Measurements from ENCODE around the gene MIB1.
A peak's percentile ranks its signal among the peaks of the same experiment; 100 is the strongest.

MIB1 gene

GRCh38 chr18:21743166-21743832, 2.7 kb downstream of the MIB1 start:
- Histone ChIP-seq H3K36me3 (ENCODE audit: control insufficient read depth, insufficient read depth, low read length) (peaks cover 11% of the 10 kb centered on the region), H3K4me3 (ENCODE audit: extremely low read depth, insufficient read depth, low read length, poor library complexity, severe bottlenecking) (peak overlapping the region; percentile 88), H3K4me1 (ENCODE audit: control insufficient read depth, insufficient read depth, low read length, poor library complexity, severe bottlenecking) (peaks cover 15% of the 10 kb centered on the region), H3K9me3 (ENCODE audit: control insufficient read depth, low read length) (no peaks in the 10 kb centered on the region), H3K27ac (ENCODE audit: low read depth, low read length, severe bottlenecking) (no peak overlapping the region)
- WGBS, 2 experiments (ENCODE audit: insufficient coverage in 2 of 2) = 83 to 100% methylated on average over 1 to 2 of the region's 7 CpGs

DNA sequence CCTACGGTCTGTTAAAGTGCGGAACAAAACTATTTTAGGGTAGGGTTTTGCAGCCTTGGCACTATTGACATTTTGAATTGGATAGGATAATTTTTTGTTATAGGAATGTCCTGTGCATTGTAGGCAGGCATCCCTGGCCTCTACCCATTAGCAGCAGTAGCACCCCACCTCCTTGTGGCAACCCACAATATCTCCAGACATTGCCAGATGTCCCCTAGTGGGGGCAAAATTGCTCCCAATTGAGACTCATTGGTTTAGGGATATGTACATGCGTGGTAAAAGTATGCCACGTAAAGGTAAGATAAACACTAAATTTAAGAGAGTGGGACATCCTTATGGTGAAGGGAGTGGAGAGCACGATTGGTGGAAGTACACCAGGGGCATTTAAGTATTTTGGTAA, 4.6 kb downstream of the MIB1 start:
- 94 to 98% methylated on average over 4 of the region's 5 CpGs for WGBS, 2 experiments (ENCODE audit: insufficient coverage in 2 of 2)
- Histone ChIP-seq H3K36me3 (ENCODE audit: control insufficient read depth, insufficient read depth, low read length) (peaks cover 11% of the 10 kb centered on the region), H3K27ac (ENCODE audit: low read depth, low read length, severe bottlenecking) (no peak overlapping the region), H3K4me3 (ENCODE audit: extremely low read depth, insufficient read depth, low read length, poor library complexity, severe bottlenecking) (no peak overlapping the region), H3K9me3 (ENCODE audit: control insufficient read depth, low read length) (no peaks in the 10 kb centered on the region), H3K4me1 (ENCODE audit: control insufficient read depth, insufficient read depth, low read length, poor library complexity, severe bottlenecking) (peaks cover 11% of the 10 kb centered on the region)

GRCh38 chr18:21747268-21747667, 6.7 kb downstream of the MIB1 start:
- WGBS, 2 experiments (ENCODE audit: insufficient coverage in 2 of 2) = 71% methylated on average over 1 of the region's 2 CpGs; no CpG with 5 or more reads in 1 of the 2 experiments

GRCh38 chr18:21747764-21748693, 7.4 kb downstream of the MIB1 start:
- Histone ChIP-seq H3K36me3 (ENCODE audit: control insufficient read depth, insufficient read depth, low read length) (peaks cover 8% of the 10 kb centered on the region), H3K9me3 (ENCODE audit: control insufficient read depth, low read length) (no peaks in the 10 kb centered on the region), H3K27ac (ENCODE audit: low read depth, low read length, severe bottlenecking) (no peak overlapping the region), H3K4me1 (ENCODE audit: control insufficient read depth, insufficient read depth, low read length, poor library complexity, severe bottlenecking) (peaks cover 10% of the 10 kb centered on the region), H3K4me3 (ENCODE audit: extremely low read depth, insufficient read depth, low read length, poor library complexity, severe bottlenecking) (no peak overlapping the region)
- 100% methylated on average over 1 of the region's 2 CpGs; no CpG with 5 or more reads in 1 of the 2 experiments for WGBS, 2 experiments (ENCODE audit: insufficient coverage in 2 of 2)

More at GRCh38 chr18:21747268-21747667, 6.7 kb downstream of the MIB1 start:
- peaks cover 10% of the 10 kb centered on the region for H3K4me1 ChIP-seq (ENCODE audit: control insufficient read depth, insufficient read depth, low read length, poor library complexity, severe bottlenecking)
- no peak overlapping the region for H3K27ac ChIP-seq (ENCODE audit: low read depth, low read length, severe bottlenecking)
- H3K9me3 ChIP-seq (ENCODE audit: control insufficient read depth, low read length) = no peaks in the 10 kb centered on the region
- peaks cover 11% of the 10 kb centered on the region for H3K36me3 ChIP-seq (ENCODE audit: control insufficient read depth, insufficient read depth, low read length)
- no peak overlapping the region for H3K4me3 ChIP-seq (ENCODE audit: extremely low read depth, insufficient read depth, low read length, poor library complexity, severe bottlenecking)

DNA sequence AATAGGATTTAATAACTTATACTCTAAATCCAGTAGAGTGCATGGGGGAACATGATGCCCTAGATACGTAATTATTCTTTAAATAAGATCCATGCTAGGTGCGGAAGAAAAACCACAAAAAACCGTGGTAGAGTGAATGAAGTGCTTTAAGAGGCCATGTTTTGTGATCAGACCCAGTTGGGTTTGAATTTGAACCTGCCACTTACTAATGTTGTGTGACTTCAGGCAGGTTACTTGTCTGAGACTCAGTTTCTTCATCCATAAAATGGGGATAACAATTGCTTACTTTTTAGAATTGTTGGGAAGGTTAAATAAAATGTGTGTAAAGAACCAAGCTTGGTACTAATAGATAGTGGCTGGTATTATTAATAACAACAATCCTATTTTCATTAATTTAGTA, 17.2 kb downstream of the MIB1 start:
- peaks cover 4% of the 10 kb centered on the region for H3K4me1 ChIP-seq (ENCODE audit: control insufficient read depth, insufficient read depth, low read length, poor library complexity, severe bottlenecking)
- no peak overlapping the region for H3K4me3 ChIP-seq (ENCODE audit: extremely low read depth, insufficient read depth, low read length, poor library complexity, severe bottlenecking)
- no peak overlapping the region for H3K27ac ChIP-seq (ENCODE audit: low read depth, low read length, severe bottlenecking)
- no peaks in the 10 kb centered on the region for H3K9me3 ChIP-seq (ENCODE audit: control insufficient read depth, low read length)
- 88 to 100% methylated on average over 3 of the region's 3 CpGs for WGBS, 2 experiments (ENCODE audit: insufficient coverage in 2 of 2)
- H3K36me3 ChIP-seq (ENCODE audit: control insufficient read depth, insufficient read depth, low read length) = peaks cover 3% of the 10 kb centered on the region

- Histone ChIP-seq H3K9me3 (ENCODE audit: control insufficient read depth, low read length) (no peaks in the 10 kb centered on the region), H3K4me3 (ENCODE audit: extremely low read depth, insufficient read depth, low read length, poor library complexity, severe bottlenecking) (no peak overlapping the region), H3K36me3 (ENCODE audit: control insufficient read depth, insufficient read depth, low read length) (peaks cover 3% of the 10 kb centered on the region), H3K4me1 (ENCODE audit: control insufficient read depth, insufficient read depth, low read length, poor library complexity, severe bottlenecking) (peaks cover 4% of the 10 kb centered on the region), H3K27ac (ENCODE audit: low read depth, low read length, severe bottlenecking) (no peak overlapping the region)
- WGBS, 2 experiments (ENCODE audit: insufficient coverage in 2 of 2) = 80 to 93% methylated on average over 1 to 2 of the region's 2 CpGs
These were observed 19.2 kb downstream of the MIB1 start for GRCh38 chr18:21759836-21760235.

GRCh38 chr18:21760321-21760720, 19.7 kb downstream of the MIB1 start:
- Histone ChIP-seq H3K4me1 (ENCODE audit: control insufficient read depth, insufficient read depth, low read length, poor library complexity, severe bottlenecking) (peaks cover 4% of the 10 kb centered on the region), H3K36me3 (ENCODE audit: control insufficient read depth, insufficient read depth, low read length) (peaks cover 3% of the 10 kb centered on the region), H3K27ac (ENCODE audit: low read depth, low read length, severe bottlenecking) (no peak overlapping the region), H3K4me3 (ENCODE audit: extremely low read depth, insufficient read depth, low read length, poor library complexity, severe bottlenecking) (no peak overlapping the region), H3K9me3 (ENCODE audit: control insufficient read depth, low read length) (no peaks in the 10 kb centered on the region)

DNA sequence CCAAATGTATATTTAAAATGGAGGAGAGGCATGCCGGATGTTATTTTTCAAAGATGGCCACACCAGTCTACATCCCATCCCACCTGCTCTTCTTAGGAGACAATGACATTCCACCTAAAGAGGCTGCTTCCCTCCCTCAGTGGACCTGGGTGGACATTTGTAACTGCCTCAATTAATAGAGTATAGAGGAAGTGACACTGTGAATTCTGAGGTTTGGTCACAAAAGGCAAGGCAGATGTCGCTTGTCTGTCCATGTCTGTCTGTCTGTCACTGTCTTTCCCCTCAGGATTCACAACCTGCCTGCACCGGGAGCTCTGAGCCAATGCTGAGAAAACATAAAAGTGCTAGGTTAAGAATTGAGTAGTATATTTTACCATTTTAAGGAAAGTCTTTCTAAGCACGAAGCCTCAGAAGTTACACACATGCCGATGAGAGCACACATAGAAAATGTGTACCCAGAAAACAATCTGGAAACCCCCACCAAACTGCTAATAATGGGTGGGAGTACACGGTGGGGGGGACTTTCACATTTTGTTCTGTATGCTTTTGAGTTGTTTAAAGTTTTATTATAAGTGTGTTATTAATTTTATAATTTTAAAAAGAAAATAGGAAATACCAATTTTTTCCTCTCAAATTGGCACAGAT, 21.0 kb downstream of the MIB1 start:
- Histone ChIP-seq H3K4me3 (ENCODE audit: extremely low read depth, insufficient read depth, low read length, poor library complexity, severe bottlenecking) (no peak overlapping the region), H3K4me1 (ENCODE audit: control insufficient read depth, insufficient read depth, low read length, poor library complexity, severe bottlenecking) (peaks cover 4% of the 10 kb centered on the region), H3K9me3 (ENCODE audit: control insufficient read depth, low read length) (no peaks in the 10 kb centered on the region), H3K27ac (ENCODE audit: low read depth, low read length, severe bottlenecking) (no peak overlapping the region), H3K36me3 (ENCODE audit: control insufficient read depth, insufficient read depth, low read length) (peaks cover 11% of the 10 kb centered on the region)
- WGBS, 2 experiments (ENCODE audit: insufficient coverage in 2 of 2) = 98 to 100% methylated on average over 1 to 4 of the region's 6 CpGs

DNA sequence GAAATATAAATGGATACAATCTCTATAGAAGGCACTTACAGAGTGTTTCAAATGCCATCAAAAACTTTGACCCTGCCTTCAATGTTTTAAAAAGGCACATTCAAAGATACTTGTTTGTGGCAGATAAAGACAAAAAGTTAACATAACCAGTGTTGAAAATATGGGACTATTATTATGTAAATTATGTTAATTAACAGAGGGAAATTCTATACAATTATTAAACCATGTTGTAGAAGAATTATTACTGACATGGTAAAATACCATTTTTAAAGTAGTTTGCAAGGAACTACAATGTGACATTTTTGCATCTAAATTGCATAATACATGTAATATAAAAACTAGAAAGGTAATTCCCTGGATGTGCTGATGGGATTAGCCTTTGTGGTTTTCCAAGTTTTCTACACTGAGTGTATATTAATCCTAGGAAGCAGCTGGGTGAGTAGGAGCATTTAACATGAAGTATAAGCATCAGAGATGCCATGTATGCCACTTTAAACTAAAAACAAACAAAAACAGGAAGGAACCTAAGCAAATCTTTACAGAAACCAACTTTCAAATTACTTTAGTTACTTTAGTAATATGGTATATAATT, 21.7 kb downstream of the MIB1 start:
- H3K4me3 ChIP-seq (ENCODE audit: extremely low read depth, insufficient read depth, low read length, poor library complexity, severe bottlenecking) = no peak overlapping the region
- peaks cover 17% of the 10 kb centered on the region for H3K36me3 ChIP-seq (ENCODE audit: control insufficient read depth, insufficient read depth, low read length)
- no peak overlapping the region for H3K27ac ChIP-seq (ENCODE audit: low read depth, low read length, severe bottlenecking)
- H3K9me3 ChIP-seq (ENCODE audit: control insufficient read depth, low read length) = no peaks in the 10 kb centered on the region
- H3K4me1 ChIP-seq (ENCODE audit: control insufficient read depth, insufficient read depth, low read length, poor library complexity, severe bottlenecking) = peaks cover 4% of the 10 kb centered on the region

- Histone ChIP-seq H3K36me3 (ENCODE audit: control insufficient read depth, insufficient read depth, low read length) (peaks cover 34% of the 10 kb centered on the region), H3K4me1 (ENCODE audit: control insufficient read depth, insufficient read depth, low read length, poor library complexity, severe bottlenecking) (peaks cover 4% of the 10 kb centered on the region), H3K4me3 (ENCODE audit: extremely low read depth, insufficient read depth, low read length, poor library complexity, severe bottlenecking) (no peak overlapping the region), H3K9me3 (ENCODE audit: control insufficient read depth, low read length) (no peaks in the 10 kb centered on the region), H3K27ac (ENCODE audit: low read depth, low read length, severe bottlenecking) (no peak overlapping the region)
- no CpG with 5 or more reads among the region's 3 CpGs for WGBS, 2 experiments (ENCODE audit: insufficient coverage in 2 of 2)
These were observed 23.5 kb downstream of the MIB1 start for GRCh38 chr18:21763846-21764646.

Data from mesodermal cell (in vitro differentiated cells).